Naive thymus-derived CD8-positive, alpha-beta T cell (primary cell): ENCODE measurements around the gene CYTH3. TPM values are rescaled to one million over a fixed set of nuclear protein-coding genes. Genes with fewer than 3 reads are reported as not detected.
"Not testable (repeated sequence)": the region's sequence is repeated elsewhere in the genome, so short reads cannot be mapped to it uniquely, and the experiment has no call there.

Experiments
- ATAC-seq, 2 donors: fragments of 150-1000 bp; cut with Tn5 transposase in 1 of 2; sonication (Bioruptor Pico), chemical (Tn5 transposase) in 1 of 2; 1 replicate in 1 of 2; 2 replicates in 1 of 2; pipeline ENCODE4 v1.10.0; 2021; ENCODE audit warnings: mild to moderate bottlenecking in 2 of 2, moderate library complexity in 2 of 2
- POLR2A ChIA-PET: fragments of 350-600 bp; sonication (Branson Sonifier 250); formaldehyde crosslinking; loops from one replicate; lab custom pipeline; 2021; ENCODE audit warnings: antibody characterized with exemption; lab: Charles Lee
- DNase-seq, 10 donors: peaks; one replicate each; pipeline versions ENCODE4 v3.0.0 to v3.0.0-alpha.2; 2020 to 2022
- H3K27ac Mint-ChIP-seq, 10 donors: one replicate each; pipeline ENCODE4 v1.8.0; 2020 to 2022; ENCODE audit warnings: mild to moderate bottlenecking in 10 of 10, mixed read lengths in 10 of 10, moderate library complexity in 4 of 10, inconsistent platforms in 1 of 10
- H3K27me3 Mint-ChIP-seq, 5 donors: one replicate each; pipeline ENCODE4 v1.8.0; 2021 to 2022; ENCODE audit warnings: mixed read lengths in 5 of 5
- H3K36me3 Mint-ChIP-seq, 3 donors: one replicate each; pipeline ENCODE4 v1.8.0; 2020 to 2022; ENCODE audit warnings: mixed read lengths in 3 of 3, mild to moderate bottlenecking in 2 of 3, inconsistent platforms in 1 of 3
- H3K4me1 Mint-ChIP-seq, 4 donors: one replicate each; pipeline ENCODE4 v1.8.0; 2021 to 2022; ENCODE audit warnings: mixed read lengths in 4 of 4
- H3K4me3 Mint-ChIP-seq, 10 donors: one replicate each; pipeline ENCODE4 v1.8.0; 2020 to 2022; ENCODE audit warnings: mild to moderate bottlenecking in 10 of 10, mixed read lengths in 10 of 10, moderate library complexity in 6 of 10, inconsistent platforms in 1 of 10
- H3K9me3 Mint-ChIP-seq, 9 donors: one replicate each; pipeline ENCODE4 v1.8.0; 2020 to 2022; ENCODE audit warnings: mixed read lengths in 9 of 9, mild to moderate bottlenecking in 3 of 9, inconsistent platforms in 1 of 9, moderate library complexity in 1 of 9
- polyA plus RNA-seq, 3 donors: library from polyadenylated mRNA; unstranded; fragments of 300-500 nt; fragmentation: Illumina TruSeq; gene quantifications; one replicate each; pipeline ENCODE4 v1.2.3, GENCODE V29; 2021
- total RNA-seq, 8 experiments: library from RNA in 2 of 8; stranded (reverse) in 2 of 8; gene quantifications; one replicate each; pipeline ENCODE4 v1.2.3 and lab custom pipeline; 2021 to 2026

CYTH3 gene
- total and polyA plus RNA-seq, 5 experiments from 2014 or later = 0.77 to 8.6 (median 4.1) TPM

- H3K27me3 Mint-ChIP-seq = peaks cover 0 to 4% (median 0%) of the 10 kb centered on the region in 5 donors
- POLR2A ChIA-PET = no interaction called here
Observed at GRCh38 chr7:6293202-6293601, 20.8 kb upstream of the CYTH3 start.

DNA sequence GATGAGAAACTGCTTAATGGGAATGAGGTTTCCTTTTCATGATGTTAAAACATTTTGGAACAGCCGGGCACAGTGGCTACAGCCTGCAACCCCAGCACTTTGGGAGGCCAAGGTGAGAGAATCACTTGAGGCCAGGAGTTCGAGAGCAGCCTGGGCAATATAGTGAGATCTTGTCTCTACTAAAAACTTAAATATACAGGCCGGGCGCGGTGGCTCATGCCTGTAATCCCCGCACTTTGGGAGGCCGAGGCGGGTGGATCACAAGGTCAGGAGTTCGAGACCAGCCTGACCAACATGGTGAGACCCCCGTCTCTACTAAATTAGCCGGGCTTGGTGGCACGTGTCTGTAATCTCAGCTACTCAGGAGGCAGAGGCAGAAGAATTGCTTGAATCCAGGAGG, 19.5 kb upstream of the CYTH3 start:
- ATAC-seq, H3K27me3 Mint-ChIP-seq, H3K27ac Mint-ChIP-seq, DNase-seq, H3K36me3 Mint-ChIP-seq, POLR2A ChIA-PET, H3K4me1 Mint-ChIP-seq, H3K4me3 Mint-ChIP-seq, H3K9me3 Mint-ChIP-seq: not testable (repeated sequence)

More at GRCh38 chr7:6293202-6293601, 20.8 kb upstream of the CYTH3 start:
- H3K27ac Mint-ChIP-seq = no peak overlapping the region
- H3K4me1 Mint-ChIP-seq = no peaks in the 10 kb centered on the region
- ATAC-seq (no peak), DNase-seq (no peak)
- no peaks in the 10 kb centered on the region for H3K36me3 Mint-ChIP-seq
- no peak overlapping the region for H3K4me3 Mint-ChIP-seq
- H3K9me3 Mint-ChIP-seq = no peaks in the 10 kb centered on the region

GRCh38 chr7:6291531-6291930, 19.1 kb upstream of the CYTH3 start:
- Mint-ChIP-seq H3K27me3 (peaks cover 0 to 2% (median 0%) of the 10 kb centered on the region in 5 donors), H3K9me3 (no peaks in the 10 kb centered on the region), H3K27ac (no peak overlapping the region), H3K4me3 (no peak overlapping the region), H3K36me3 (no peaks in the 10 kb centered on the region), H3K4me1 (no peaks in the 10 kb centered on the region)
- DNase-seq (no peak), ATAC-seq (no peak)
- POLR2A ChIA-PET = no interaction called here

- H3K4me1 Mint-ChIP-seq = no peaks in the 10 kb centered on the region
- DNase-seq (no peak), ATAC-seq (no peak)
- H3K9me3 Mint-ChIP-seq = no peaks in the 10 kb centered on the region
- H3K4me3 Mint-ChIP-seq = no peak overlapping the region
- no peaks in the 10 kb centered on the region for H3K36me3 Mint-ChIP-seq
- peaks cover 0 to 2% (median 0%) of the 10 kb centered on the region in 5 donors for H3K27me3 Mint-ChIP-seq
- H3K27ac Mint-ChIP-seq = peak overlapping the region in 1 of 10 donors; percentile 24
- POLR2A ChIA-PET = no interaction called here
Observed at GRCh38 chr7:6290319-6290741, 17.9 kb upstream of the CYTH3 start.

DNA sequence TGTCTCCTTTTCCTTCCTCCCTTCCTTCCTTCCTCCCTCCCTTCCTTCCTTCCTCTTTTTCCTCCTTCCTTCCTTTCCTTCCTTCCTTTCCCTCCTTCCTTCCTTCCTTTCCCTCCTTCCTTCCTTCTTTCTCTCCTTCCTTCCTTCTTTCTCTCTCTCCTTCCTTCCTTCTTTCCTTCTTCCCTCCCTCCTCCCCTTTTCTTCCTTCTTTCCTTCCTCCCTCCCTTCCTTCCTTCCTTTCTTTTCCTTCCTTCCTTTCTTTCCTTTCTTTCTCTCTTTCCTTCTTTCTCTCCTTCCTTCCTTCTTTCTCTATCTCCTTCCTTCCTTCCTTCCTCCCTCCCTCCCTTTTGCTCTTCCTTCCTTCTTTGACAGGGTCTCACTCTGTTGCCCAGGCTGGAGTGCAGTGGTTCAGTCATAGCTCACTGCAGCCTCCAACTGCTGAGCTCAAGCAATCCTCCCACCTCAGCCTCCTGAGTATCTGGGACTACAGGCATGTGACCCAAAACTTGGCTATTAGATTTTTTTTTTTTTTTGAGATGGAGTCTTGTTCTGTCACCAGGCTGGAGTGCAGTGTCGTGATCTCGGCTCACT, 15.9 kb upstream of the CYTH3 start:
- peak overlapping the region in 1 of 10 donors; percentile 91 for H3K27ac Mint-ChIP-seq
- no peak overlapping the region for H3K4me3 Mint-ChIP-seq
- H3K9me3 Mint-ChIP-seq = no peaks in the 10 kb centered on the region
- no peaks in the 10 kb centered on the region for H3K27me3 Mint-ChIP-seq
- ATAC-seq = no peak
- H3K36me3 Mint-ChIP-seq = no peaks in the 10 kb centered on the region
- no peaks in the 10 kb centered on the region for H3K4me1 Mint-ChIP-seq
- POLR2A ChIA-PET = no interaction called here
- no peak for DNase-seq

- ATAC-seq (no peak), DNase-seq (no peak)
- H3K9me3 Mint-ChIP-seq = no peaks in the 10 kb centered on the region
- no peak overlapping the region for H3K4me3 Mint-ChIP-seq
- H3K4me1 Mint-ChIP-seq = no peaks in the 10 kb centered on the region
- H3K27ac Mint-ChIP-seq = no peak overlapping the region
- POLR2A ChIA-PET = no interaction called here
- H3K36me3 Mint-ChIP-seq = no peaks in the 10 kb centered on the region
- H3K27me3 Mint-ChIP-seq = no peaks in the 10 kb centered on the region
Observed at GRCh38 chr7:6286486-6286885, 14.1 kb upstream of the CYTH3 start.

- ATAC-seq (no peak), DNase-seq (no peak)
- Mint-ChIP-seq H3K9me3 (no peaks in the 10 kb centered on the region), H3K27ac (peak overlapping the region in 1 of 10 donors; percentile 9), H3K36me3 (no peaks in the 10 kb centered on the region), H3K4me3 (no peak overlapping the region), H3K4me1 (no peaks in the 10 kb centered on the region), H3K27me3 (no peaks in the 10 kb centered on the region)
- POLR2A ChIA-PET = no interaction called here
Observed at GRCh38 chr7:6284461-6285360, 12.3 kb upstream of the CYTH3 start.

DNA sequence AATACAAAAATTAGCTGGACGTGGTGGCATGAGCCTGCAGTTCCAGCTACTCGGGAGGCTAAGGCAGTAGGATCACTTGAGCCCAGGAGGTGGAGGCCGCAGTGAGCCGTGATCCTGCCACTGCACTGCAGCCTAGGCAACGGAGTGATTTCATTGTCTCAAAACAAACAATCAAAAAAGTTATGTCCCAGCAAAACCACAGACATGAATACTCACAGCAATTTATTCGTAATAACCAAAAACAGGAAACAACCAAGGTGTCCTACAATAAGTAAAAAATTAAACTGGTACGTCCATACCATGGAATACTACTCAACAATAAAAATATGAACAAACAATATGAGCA, 11.6 kb upstream of the CYTH3 start:
- DNase-seq (no peak), ATAC-seq (no peak)
- Mint-ChIP-seq H3K27ac (no peak overlapping the region), H3K27me3 (no peaks in the 10 kb centered on the region), H3K9me3 (no peaks in the 10 kb centered on the region), H3K4me3 (no peak overlapping the region), H3K36me3 (no peaks in the 10 kb centered on the region), H3K4me1 (no peaks in the 10 kb centered on the region)
- POLR2A ChIA-PET = no interaction called here

DNA sequence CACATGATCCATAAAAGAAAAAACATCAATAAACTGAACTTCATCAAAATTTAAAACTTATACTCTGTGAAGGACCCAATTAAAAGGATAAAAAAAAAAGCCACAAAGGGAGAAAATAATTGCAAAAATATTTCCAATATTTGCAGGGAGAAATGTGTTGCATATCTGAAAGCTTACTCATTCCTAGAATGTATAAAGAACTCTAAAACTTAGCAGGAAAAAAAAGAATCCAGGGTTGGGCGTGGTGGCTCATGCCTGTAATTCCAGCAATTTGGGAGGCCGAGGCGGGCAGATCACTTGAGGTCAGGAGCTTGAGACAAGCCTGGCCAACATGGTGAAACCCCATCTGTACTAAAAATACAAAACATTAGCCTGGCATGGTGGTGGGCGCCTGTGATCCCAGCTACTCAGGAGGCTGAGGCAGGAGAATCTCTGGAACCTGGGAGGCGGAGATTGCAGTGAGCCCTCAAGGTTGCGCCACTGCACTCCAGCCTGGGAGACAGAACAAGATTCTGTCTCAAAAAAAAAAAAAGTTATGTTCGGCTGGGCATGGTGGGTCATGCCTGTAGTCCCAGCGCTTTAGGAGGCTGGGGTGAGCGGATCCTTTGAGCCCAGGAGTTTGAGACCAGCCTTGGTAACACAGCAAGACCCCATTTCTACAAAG, 11.1 kb upstream of the CYTH3 start:
- POLR2A ChIA-PET, H3K4me1 Mint-ChIP-seq, ATAC-seq, H3K27ac Mint-ChIP-seq, H3K9me3 Mint-ChIP-seq, H3K27me3 Mint-ChIP-seq, DNase-seq, H3K36me3 Mint-ChIP-seq, H3K4me3 Mint-ChIP-seq: not testable (repeated sequence)

GRCh38 chr7:6279937-6280336, 7.5 kb upstream of the CYTH3 start:
- Mint-ChIP-seq H3K4me1 (no peaks in the 10 kb centered on the region), H3K4me3 (no peak overlapping the region), H3K27ac (no peak overlapping the region), H3K9me3 (no peaks in the 10 kb centered on the region), H3K27me3 (no peaks in the 10 kb centered on the region), H3K36me3 (no peaks in the 10 kb centered on the region)
- ATAC-seq (no peak), DNase-seq (no peak)
- POLR2A ChIA-PET = interaction anchor here (0.6 kb wide), 1 partner anchor 77 kb away, joined by 3 read pairs; no protein-coding TSS in a partner anchor

DNA sequence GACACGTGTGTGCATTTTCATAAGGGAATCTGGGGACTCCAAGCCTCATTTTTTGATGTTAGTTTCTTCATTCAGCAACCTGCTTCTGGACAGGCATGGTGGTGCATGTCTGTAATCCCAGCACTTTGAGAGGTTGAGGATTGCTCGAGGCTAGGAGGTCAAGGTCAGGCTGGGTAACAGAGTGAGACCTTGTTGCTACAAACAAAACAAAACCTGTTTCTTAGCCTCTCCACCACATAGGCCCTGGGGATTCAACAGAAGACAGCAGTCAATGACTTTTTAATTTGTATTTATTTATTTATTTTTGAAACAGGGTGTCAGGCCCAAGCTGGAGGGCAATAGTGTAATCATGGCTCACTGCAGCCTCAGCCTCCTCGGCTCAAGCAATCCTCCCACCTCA, 6.9 kb upstream of the CYTH3 start:
- no peaks in the 10 kb centered on the region for H3K4me1 Mint-ChIP-seq
- POLR2A ChIA-PET = no interaction called here
- peaks cover 0 to 1% (median 0%) of the 10 kb centered on the region in 5 donors for H3K27me3 Mint-ChIP-seq
- no peak for ATAC-seq
- no peaks in the 10 kb centered on the region for H3K9me3 Mint-ChIP-seq
- H3K36me3 Mint-ChIP-seq = no peaks in the 10 kb centered on the region
- H3K4me3 Mint-ChIP-seq = no peak overlapping the region
- peak overlapping the region in 2 of 10 donors; percentile 12 to 43 for H3K27ac Mint-ChIP-seq
- no peak for DNase-seq

- Mint-ChIP-seq H3K36me3 (no peaks in the 10 kb centered on the region), H3K4me3 (no peak overlapping the region), H3K27me3 (peaks cover 0 to 1% (median 0%) of the 10 kb centered on the region in 5 donors), H3K27ac (peak overlapping the region in 1 of 10 donors; percentile 12), H3K4me1 (no peaks in the 10 kb centered on the region), H3K9me3 (no peaks in the 10 kb centered on the region)
- POLR2A ChIA-PET = interaction anchor here (0.6 kb wide), 1 partner anchor 285 kb away, joined by 3 read pairs; no protein-coding TSS in a partner anchor
- DNase-seq = no peak
- no peak for ATAC-seq
Observed at GRCh38 chr7:6278749-6279310, 6.4 kb upstream of the CYTH3 start.

GRCh38 chr7:6277476-6277875, 5.1 kb upstream of the CYTH3 start:
- Mint-ChIP-seq H3K9me3 (no peaks in the 10 kb centered on the region), H3K27me3 (peaks cover 0 to 1% (median 0%) of the 10 kb centered on the region in 5 donors), H3K27ac (no peak overlapping the region), H3K4me1 (peaks cover 2 to 9% (median 8%) of the 10 kb centered on the region in 4 donors), H3K4me3 (no peak overlapping the region), H3K36me3 (no peaks in the 10 kb centered on the region)
- POLR2A ChIA-PET = no interaction called here
- ATAC-seq (no peak), DNase-seq (no peak)
